Liver (tissue), 3 donors: ENCODE results near the gene HACD2.

Experiments
- ATF3 ChIP-seq: IDR thresholded peaks from 2 replicates; pipeline ENCODE4 v1.6.1; 2016; ENCODE audit warnings: antibody characterized with exemption
- CTCF ChIP-seq: fragments of 150-350 bp; IDR thresholded peaks from 2 replicates; pipeline ENCODE4 v1.5.1; 2017; ENCODE audit warnings: improper control_type of control experiment, low read depth, low read length; ENCODE audit not compliant: missing input control
- EGR1 ChIP-seq, 2 donors: IDR thresholded peaks; 2 replicates each; pipeline ENCODE4 v1.6.1; 2016 to 2018; ENCODE audit warnings: antibody characterized with exemption in 2 of 2, low read depth in 2 of 2
- FOXA1 ChIP-seq: IDR thresholded peaks from 2 replicates; pipeline ENCODE4 v1.6.1; 2016; ENCODE audit warnings: antibody characterized with exemption
- GABPA ChIP-seq, 2 donors: IDR thresholded peaks in 1 of 2; conservative IDR thresholded peaks in 1 of 2; 2 replicates each; pipeline ENCODE4 v1.6.1; 2016; ENCODE audit warnings: antibody characterized with exemption in 2 of 2, mild to moderate bottlenecking in 1 of 2, moderate library complexity in 1 of 2
- JUND ChIP-seq, 2 donors: IDR thresholded peaks; 2 replicates each; pipeline ENCODE4 v1.6.1; 2016; ENCODE audit warnings: antibody characterized with exemption in 2 of 2
- MAX ChIP-seq: IDR thresholded peaks from 2 replicates; pipeline ENCODE4 v1.6.1; 2016; ENCODE audit warnings: antibody characterized with exemption
- RAD21 ChIP-seq, 2 donors: IDR thresholded peaks; 2 replicates each; pipeline ENCODE4 v1.6.1; 2016; ENCODE audit warnings: antibody characterized with exemption in 2 of 2, mild to moderate bottlenecking in 2 of 2
- REST ChIP-seq: IDR thresholded peaks from 2 replicates; pipeline ENCODE4 v1.6.1; 2016; ENCODE audit warnings: antibody characterized with exemption, mild to moderate bottlenecking
- SP1 ChIP-seq: IDR thresholded peaks from 2 replicates; pipeline ENCODE4 v1.6.1; 2018; ENCODE audit warnings: antibody characterized with exemption, mild to moderate bottlenecking
- TAF1 ChIP-seq: conservative IDR thresholded peaks from 2 replicates; pipeline ENCODE4 v1.6.1; 2016; ENCODE audit warnings: antibody characterized with exemption, mild to moderate bottlenecking
- YY1 ChIP-seq: IDR thresholded peaks from 2 replicates; pipeline ENCODE4 v1.6.1; 2016; ENCODE audit warnings: antibody characterized with exemption, mild to moderate bottlenecking
- ZBTB33 ChIP-seq: IDR thresholded peaks from 2 replicates; pipeline ENCODE4 v1.6.1; 2016; ENCODE audit warnings: antibody characterized with exemption
- donor health status: healthy.
- donor health status: healthy.

GRCh38 chr3:123447416-123447748 lies 137.5 kb downstream of the HACD2 start:
- TF ChIP-seq CTCF (no peak), GABPA (IDR thresholded peaks at IDR 0.05 in 1 of 2, conservative IDR thresholded peaks at IDR 0.05 in 1 of 2) (no peak), RAD21 (IDR thresholded peaks at IDR 0.05) (no peak), ZBTB33 (no peak), EGR1 (IDR thresholded peaks at IDR 0.05; ENCODE audit: low read depth in 2 of 2) (no peak), JUND (IDR thresholded peaks at IDR 0.05) (no peak), REST (no peak), MAX (no peak), ATF3 (no peak), FOXA1 (no peak), TAF1 (no peak), YY1 (no peak), SP1 (no peak)
